ENCODE measurements around the gene MRC2.

DNA sequence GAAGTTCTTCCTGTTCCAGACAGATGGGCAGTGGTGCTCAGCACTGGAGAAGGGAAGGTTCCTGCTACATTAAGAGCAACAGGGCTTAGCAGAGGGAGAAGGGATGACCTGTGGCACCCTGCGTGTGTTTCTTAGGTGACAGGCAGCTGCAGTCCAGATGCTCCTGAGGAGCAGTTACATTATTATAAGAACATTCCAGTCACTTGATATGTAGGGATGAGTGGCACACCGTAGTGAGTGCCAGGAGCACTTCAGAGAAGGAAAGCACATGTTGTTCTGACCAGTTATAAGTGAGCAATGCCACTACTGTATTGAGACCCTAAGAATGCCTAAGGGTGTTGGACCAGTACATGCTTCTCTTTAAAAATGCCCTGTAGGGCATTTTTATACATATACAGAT is 39.9 kb upstream of the MRC2 start:
- TF ChIP-seq, protein P1, sequence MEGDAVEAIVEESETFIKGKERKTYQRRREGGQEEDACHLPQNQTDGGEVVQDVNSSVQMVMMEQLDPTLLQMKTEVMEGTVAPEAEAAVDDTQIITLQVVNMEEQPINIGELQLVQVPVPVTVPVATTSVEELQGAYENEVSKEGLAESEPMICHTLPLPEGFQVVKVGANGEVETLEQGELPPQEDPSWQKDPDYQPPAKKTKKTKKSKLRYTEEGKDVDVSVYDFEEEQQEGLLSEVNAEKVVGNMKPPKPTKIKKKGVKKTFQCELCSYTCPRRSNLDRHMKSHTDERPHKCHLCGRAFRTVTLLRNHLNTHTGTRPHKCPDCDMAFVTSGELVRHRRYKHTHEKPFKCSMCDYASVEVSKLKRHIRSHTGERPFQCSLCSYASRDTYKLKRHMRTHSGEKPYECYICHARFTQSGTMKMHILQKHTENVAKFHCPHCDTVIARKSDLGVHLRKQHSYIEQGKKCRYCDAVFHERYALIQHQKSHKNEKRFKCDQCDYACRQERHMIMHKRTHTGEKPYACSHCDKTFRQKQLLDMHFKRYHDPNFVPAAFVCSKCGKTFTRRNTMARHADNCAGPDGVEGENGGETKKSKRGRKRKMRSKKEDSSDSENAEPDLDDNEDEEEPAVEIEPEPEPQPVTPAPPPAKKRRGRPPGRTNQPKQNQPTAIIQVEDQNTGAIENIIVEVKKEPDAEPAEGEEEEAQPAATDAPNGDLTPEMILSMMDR (conservative IDR thresholded peaks at IDR 0.05; ENCODE audit: low read length) = no peak
- TF ChIP-seq EZH2phosphoT487 (IDR thresholded peaks at IDR 0.05; ENCODE audit: borderline replicate concordance) = no peak

Data from Loucy (cell line).